ENCODE results near the gene KLHL6.
"Not testable (repeated sequence)": the region's sequence is repeated elsewhere in the genome, so short reads cannot be mapped to it uniquely, and the experiment has no call there.

KLHL6 gene

DNA sequence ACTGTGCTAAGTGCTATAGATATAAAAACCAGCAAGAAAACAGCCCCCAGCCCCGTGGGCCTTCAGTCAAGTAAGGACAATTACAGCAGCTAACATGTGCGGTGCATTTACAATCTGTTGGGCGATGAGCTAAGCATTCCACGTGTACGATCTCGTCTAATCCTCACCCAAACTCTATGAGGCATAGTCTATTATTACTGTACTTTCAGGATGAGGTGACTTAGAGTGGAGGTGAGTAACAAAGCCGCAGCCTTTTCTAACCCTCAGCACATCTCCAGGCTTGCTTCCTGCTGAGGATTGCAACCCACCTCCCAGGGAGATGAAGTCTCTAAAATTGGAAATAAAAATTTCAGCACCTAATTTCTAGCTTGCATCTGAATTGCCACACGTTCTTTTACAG, 73.9 kb downstream of the KLHL6 start:
- ATAC-seq (replicated peaks; ENCODE audit: extremely low read depth, poor library complexity, severe bottlenecking) (no peak), DNase-seq (ENCODE audit: low spot score in 2 of 2) (no peak)
- Mint-ChIP-seq H3K4me3 (no peak overlapping the region), H3K36me3 (ENCODE audit: insufficient read depth) (peaks cover 7% of the 10 kb centered on the region), H3K27ac (ENCODE audit: low read depth) (no peak overlapping the region), H3K27me3 (no peaks in the 10 kb centered on the region), H3K4me1 (no peaks in the 10 kb centered on the region), H3K9me3 (no peaks in the 10 kb centered on the region)

DNA sequence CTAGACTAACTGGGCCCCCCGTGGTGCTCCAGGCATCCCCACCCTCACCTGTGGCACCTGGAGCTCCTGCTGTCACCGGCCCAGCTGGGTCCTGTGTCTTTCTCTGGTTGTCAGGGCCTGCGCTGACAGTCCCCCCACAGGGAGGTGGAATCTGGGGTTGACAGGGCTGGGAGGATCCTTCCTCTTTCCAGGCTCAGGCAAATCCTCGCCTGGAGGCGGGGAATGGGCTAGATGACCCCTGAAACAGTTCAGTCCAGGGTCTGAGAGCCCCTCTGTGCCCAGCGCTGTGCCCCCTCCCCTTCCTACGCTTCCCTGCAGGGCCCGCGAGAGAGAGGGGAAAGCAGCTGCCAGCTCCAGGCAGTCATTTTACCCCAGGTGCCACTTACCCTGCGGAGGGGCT, 77.0 kb downstream of the KLHL6 start:
- H3K9me3 Mint-ChIP-seq: no peaks in the 10 kb centered on the region
- peaks cover 5% of the 10 kb centered on the region for H3K36me3 Mint-ChIP-seq (ENCODE audit: insufficient read depth)
- no peaks in the 10 kb centered on the region for H3K4me1 Mint-ChIP-seq
- ATAC-seq (replicated peaks; ENCODE audit: extremely low read depth, poor library complexity, severe bottlenecking) (no peak), DNase-seq (ENCODE audit: low spot score in 2 of 2) (no peak)
- H3K27ac Mint-ChIP-seq (ENCODE audit: low read depth): no peak overlapping the region
- no peak overlapping the region for H3K4me3 Mint-ChIP-seq
- H3K27me3 Mint-ChIP-seq: no peaks in the 10 kb centered on the region

GRCh38 chr3:183477801-183478456, 77.6 kb downstream of the KLHL6 start:
- no peak overlapping the region for H3K27ac Mint-ChIP-seq (ENCODE audit: low read depth)
- no peak for DNase-seq (ENCODE audit: low spot score in 2 of 2)
- no peaks in the 10 kb centered on the region for H3K9me3 Mint-ChIP-seq
- peaks cover 5% of the 10 kb centered on the region for H3K36me3 Mint-ChIP-seq (ENCODE audit: insufficient read depth)
- H3K27me3 Mint-ChIP-seq: no peaks in the 10 kb centered on the region
- ATAC-seq (replicated peaks; ENCODE audit: extremely low read depth, poor library complexity, severe bottlenecking): no peak
- H3K4me3 Mint-ChIP-seq: no peak overlapping the region
- no peaks in the 10 kb centered on the region for H3K4me1 Mint-ChIP-seq

DNA sequence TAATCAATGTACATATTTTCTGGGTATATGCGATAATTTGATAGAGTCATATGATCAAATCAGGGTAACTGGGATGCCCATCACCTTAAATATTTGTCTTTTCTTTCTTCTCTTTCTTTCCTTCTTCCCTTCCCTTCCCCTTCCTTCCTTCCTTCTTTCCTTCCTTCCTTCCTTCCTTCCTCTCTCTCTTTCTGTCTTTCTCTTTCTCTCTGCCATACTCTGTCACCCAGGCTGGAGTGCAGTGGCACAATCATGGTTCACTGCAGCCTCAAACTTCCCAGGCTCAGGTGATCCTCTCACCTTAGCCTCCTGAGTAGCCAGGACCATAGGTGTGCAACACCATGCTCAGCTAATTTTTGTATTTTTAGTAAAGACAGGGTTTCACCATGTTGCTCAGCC, 79.7 kb downstream of the KLHL6 start:
- not testable (repeated sequence) for H3K27ac Mint-ChIP-seq (ENCODE audit: low read depth); DNase-seq (ENCODE audit: low spot score in 2 of 2); H3K4me1 Mint-ChIP-seq; H3K4me3 Mint-ChIP-seq; H3K27me3 Mint-ChIP-seq; ATAC-seq (replicated peaks; ENCODE audit: extremely low read depth, poor library complexity, severe bottlenecking); H3K36me3 Mint-ChIP-seq (ENCODE audit: insufficient read depth); H3K9me3 Mint-ChIP-seq

DNA sequence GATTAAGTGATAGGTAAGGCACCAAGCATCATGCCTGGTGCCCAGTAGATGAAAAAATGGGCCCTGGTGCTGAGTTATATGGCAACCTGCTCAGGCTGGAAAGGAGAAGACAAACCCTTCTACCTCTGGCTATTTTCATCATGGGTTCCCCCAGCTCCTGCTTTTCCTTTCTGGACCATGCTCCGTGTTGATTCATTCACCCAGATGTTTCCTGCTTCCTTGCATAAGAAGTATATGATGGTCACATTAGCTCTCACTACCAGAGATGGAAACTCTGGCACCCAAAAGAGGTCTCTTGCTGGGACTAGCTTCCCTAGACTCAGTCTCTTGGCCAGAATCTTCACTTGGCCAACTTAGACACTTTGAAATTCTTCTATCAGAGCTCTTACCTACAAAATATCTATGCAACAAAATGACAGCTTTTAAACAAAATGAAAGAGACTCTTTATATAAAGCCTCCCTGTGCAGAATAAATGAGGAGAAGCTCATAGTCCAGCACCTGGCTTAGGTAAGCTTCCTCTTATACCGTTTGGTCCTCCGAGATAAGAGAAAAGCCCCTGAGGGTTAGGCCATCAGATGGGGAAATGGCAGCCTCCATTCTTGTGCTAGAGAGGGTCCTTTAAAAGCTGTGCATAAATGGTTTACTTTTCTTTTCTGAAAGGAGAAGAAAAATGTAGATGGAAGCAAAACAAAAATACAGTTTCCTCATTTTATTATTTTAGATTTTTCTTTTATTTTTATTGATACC, 80.3 kb downstream of the KLHL6 start:
- no peak for DNase-seq (ENCODE audit: low spot score in 2 of 2)
- Mint-ChIP-seq H3K36me3 (ENCODE audit: insufficient read depth) (peaks cover 1% of the 10 kb centered on the region), H3K4me3 (no peak overlapping the region), H3K27ac (ENCODE audit: low read depth) (no peak overlapping the region), H3K27me3 (no peaks in the 10 kb centered on the region), H3K4me1 (no peaks in the 10 kb centered on the region), H3K9me3 (no peaks in the 10 kb centered on the region)
- no peak for ATAC-seq (replicated peaks; ENCODE audit: extremely low read depth, poor library complexity, severe bottlenecking)

- ATAC-seq (replicated peaks; ENCODE audit: extremely low read depth, poor library complexity, severe bottlenecking) (no peak), DNase-seq (ENCODE audit: low spot score in 2 of 2) (no peak)
- H3K4me1 Mint-ChIP-seq: peaks cover 5% of the 10 kb centered on the region
- no peak overlapping the region for H3K27ac Mint-ChIP-seq (ENCODE audit: low read depth)
- H3K4me3 Mint-ChIP-seq: no peak overlapping the region
- H3K36me3 Mint-ChIP-seq (ENCODE audit: insufficient read depth): no peaks in the 10 kb centered on the region
- H3K27me3 Mint-ChIP-seq: no peaks in the 10 kb centered on the region
- no peaks in the 10 kb centered on the region for H3K9me3 Mint-ChIP-seq
Measured at GRCh38 chr3:183473969-183474368, 81.5 kb downstream of the KLHL6 start.

DNA sequence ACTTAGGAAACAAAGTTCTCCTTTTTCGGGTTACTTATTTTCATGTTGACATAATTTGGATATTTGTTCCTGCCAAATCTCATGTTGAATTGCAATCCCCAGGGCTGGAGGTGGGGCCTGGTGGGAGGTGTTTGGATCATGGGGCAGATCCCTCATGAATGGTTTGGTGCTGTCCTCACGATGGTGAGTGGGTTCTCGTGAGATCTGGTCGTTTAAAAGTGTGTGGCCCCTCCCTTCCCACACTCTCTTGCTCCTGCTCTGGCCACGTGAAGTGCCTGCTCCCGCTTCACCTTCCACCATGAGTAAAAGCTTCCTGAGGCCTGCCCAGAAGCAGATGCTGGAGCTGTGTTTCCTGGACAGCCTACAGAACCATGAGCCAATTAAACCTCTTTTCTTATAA, 83.4 kb downstream of the KLHL6 start:
- no peak for DNase-seq (ENCODE audit: low spot score in 2 of 2)
- Mint-ChIP-seq H3K27ac (ENCODE audit: low read depth) (no peak overlapping the region), H3K36me3 (ENCODE audit: insufficient read depth) (no peaks in the 10 kb centered on the region), H3K4me1 (peaks cover 5% of the 10 kb centered on the region), H3K9me3 (no peaks in the 10 kb centered on the region), H3K27me3 (no peaks in the 10 kb centered on the region), H3K4me3 (no peak overlapping the region)
- no peak for ATAC-seq (replicated peaks; ENCODE audit: extremely low read depth, poor library complexity, severe bottlenecking)

GRCh38 chr3:183468424-183468823, 87.1 kb downstream of the KLHL6 start:
- ATAC-seq (replicated peaks; ENCODE audit: extremely low read depth, poor library complexity, severe bottlenecking) (no peak), DNase-seq (ENCODE audit: low spot score in 2 of 2) (no peak)
- H3K4me1 Mint-ChIP-seq: peaks cover 5% of the 10 kb centered on the region
- no peaks in the 10 kb centered on the region for H3K9me3 Mint-ChIP-seq
- no peak overlapping the region for H3K4me3 Mint-ChIP-seq
- H3K27me3 Mint-ChIP-seq: no peaks in the 10 kb centered on the region
- H3K36me3 Mint-ChIP-seq (ENCODE audit: insufficient read depth): no peaks in the 10 kb centered on the region
- H3K27ac Mint-ChIP-seq (ENCODE audit: low read depth): no peak overlapping the region

GRCh38 chr3:183466575-183466974, 88.9 kb downstream of the KLHL6 start:
- Mint-ChIP-seq H3K4me3 (no peak overlapping the region), H3K36me3 (ENCODE audit: insufficient read depth) (no peaks in the 10 kb centered on the region), H3K27me3 (no peaks in the 10 kb centered on the region), H3K4me1 (peaks cover 5% of the 10 kb centered on the region), H3K27ac (ENCODE audit: low read depth) (no peak overlapping the region), H3K9me3 (no peaks in the 10 kb centered on the region)
- ATAC-seq (replicated peaks; ENCODE audit: extremely low read depth, poor library complexity, severe bottlenecking): no peak
- no peak for DNase-seq (ENCODE audit: low spot score in 2 of 2)

DNA sequence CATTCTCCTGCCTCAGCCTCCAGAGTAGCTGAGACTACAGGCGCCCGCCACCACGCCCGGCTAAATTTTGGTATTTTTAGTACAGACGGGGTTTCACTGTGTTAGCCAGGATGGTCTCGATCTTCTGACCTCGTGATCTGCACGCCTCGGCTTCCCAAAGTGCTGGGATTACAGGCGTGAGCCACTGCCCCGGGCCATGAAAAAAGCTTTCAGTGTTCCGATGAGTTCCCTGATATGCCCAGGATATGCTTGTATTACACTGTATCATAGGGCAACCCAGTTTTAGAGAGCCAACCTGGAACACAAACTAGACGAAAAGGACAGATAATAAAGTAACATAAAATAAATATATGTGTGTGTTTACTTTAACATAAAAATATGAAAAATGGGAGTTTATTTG, 89.8 kb downstream of the KLHL6 start:
- not testable (repeated sequence) for H3K4me1 Mint-ChIP-seq; ATAC-seq (replicated peaks; ENCODE audit: extremely low read depth, poor library complexity, severe bottlenecking); H3K27me3 Mint-ChIP-seq; H3K4me3 Mint-ChIP-seq; DNase-seq (ENCODE audit: low spot score in 2 of 2); H3K27ac Mint-ChIP-seq (ENCODE audit: low read depth); H3K36me3 Mint-ChIP-seq (ENCODE audit: insufficient read depth); H3K9me3 Mint-ChIP-seq

DNA sequence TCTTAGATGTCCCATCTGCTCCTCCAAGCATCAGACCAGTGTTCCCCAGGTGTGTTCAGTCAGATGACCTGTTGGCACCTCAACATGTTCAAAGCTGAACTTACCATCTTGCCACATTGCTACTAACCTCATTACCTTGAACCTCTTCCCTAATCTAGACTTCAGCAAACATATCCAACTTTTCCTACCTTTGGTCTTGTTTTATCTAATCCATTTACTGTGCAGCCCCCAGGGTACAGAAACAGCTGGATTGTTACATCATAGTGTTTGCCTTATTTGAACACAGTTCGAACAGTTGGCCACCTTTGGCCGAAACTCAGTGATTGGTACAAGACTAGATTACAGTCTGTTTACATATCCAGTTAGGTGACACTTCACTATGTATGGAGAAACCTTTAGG, 91.0 kb downstream of the KLHL6 start:
- Mint-ChIP-seq H3K27me3 (no peaks in the 10 kb centered on the region), H3K9me3 (no peaks in the 10 kb centered on the region), H3K4me3 (no peak overlapping the region), H3K36me3 (ENCODE audit: insufficient read depth) (no peaks in the 10 kb centered on the region), H3K4me1 (peaks cover 5% of the 10 kb centered on the region), H3K27ac (ENCODE audit: low read depth) (no peak overlapping the region)
- no peak for ATAC-seq (replicated peaks; ENCODE audit: extremely low read depth, poor library complexity, severe bottlenecking)
- DNase-seq (ENCODE audit: low spot score in 2 of 2): no peak

DNA sequence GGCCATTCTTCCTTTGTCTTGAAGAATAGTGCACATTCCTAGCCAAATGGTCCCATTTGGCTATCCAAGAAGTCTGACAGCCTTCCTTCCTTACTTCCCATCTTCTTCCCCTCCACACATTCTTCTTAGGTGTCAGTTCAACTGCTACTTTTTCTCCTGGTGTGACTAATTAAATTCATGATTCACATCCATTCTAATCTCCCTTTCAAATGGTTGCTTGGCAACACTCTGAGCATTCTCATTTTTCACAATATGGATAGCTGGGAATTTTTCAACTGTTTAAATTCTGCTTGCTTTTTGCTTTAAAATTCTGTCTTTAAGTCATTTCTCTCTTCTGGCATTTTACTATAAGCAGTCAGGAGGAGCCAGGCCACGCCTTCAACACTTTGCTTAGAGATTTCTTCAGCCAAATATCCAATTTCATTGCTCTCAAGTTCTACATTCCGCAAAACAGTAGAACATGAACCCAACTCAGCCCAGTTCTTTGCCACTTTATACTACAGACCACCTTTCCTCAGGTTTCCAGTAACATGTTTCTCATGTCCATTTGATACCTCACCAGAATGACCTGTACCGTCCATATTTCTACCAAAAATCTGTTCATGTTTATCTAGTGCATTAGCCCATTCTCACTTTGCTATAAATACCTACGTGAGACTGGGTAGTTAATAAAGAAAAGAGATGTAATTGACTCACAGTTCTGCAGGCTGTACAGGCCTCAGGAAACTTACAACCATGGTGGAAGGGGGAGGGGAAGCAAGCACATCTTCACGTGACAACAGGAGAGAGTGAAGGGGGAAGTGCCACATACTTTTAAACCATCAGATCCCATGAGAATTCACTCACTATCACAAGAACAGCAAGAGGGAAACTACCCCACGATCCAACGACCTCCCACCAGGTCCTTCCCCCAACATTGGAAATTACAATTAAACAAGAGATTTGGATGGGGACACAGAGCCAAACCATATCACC, 95.1 kb downstream of the KLHL6 start:
- H3K4me1 Mint-ChIP-seq: no peaks in the 10 kb centered on the region
- H3K36me3 Mint-ChIP-seq (ENCODE audit: insufficient read depth): peaks cover 1% of the 10 kb centered on the region
- ATAC-seq (replicated peaks; ENCODE audit: extremely low read depth, poor library complexity, severe bottlenecking): no peak
- no peak overlapping the region for H3K27ac Mint-ChIP-seq (ENCODE audit: low read depth)
- no peaks in the 10 kb centered on the region for H3K27me3 Mint-ChIP-seq
- DNase-seq (ENCODE audit: low spot score in 2 of 2): no peak
- H3K9me3 Mint-ChIP-seq: no peaks in the 10 kb centered on the region
- H3K4me3 Mint-ChIP-seq: no peak overlapping the region
